Upper lobe of left lung (tissue), 4 donors: ENCODE results near the gene DNLZ.

ENCODE experiments used
- POLR2A ChIP-seq, 4 donors: fragments of 450-650 bp; IDR thresholded peaks; one replicate each; pipeline ENCODE4 v1.5.1; 2016 to 2017; ENCODE audit warnings: antibody characterized with exemption in 4 of 4, mild to moderate bottlenecking in 2 of 4
- POLR2AphosphoS5 ChIP-seq, 2 donors: sonication (generic); formaldehyde crosslinking; IDR thresholded peaks; one replicate each; pipeline ENCODE4 v1.5.1; 2017; ENCODE audit warnings: antibody characterized with exemption in 2 of 2
- TF ChIP-seq, protein P1 (sequence below), 6 experiments: fragments of 450-650 bp in 4 of 6; fragments of 200-600 bp in 2 of 6; sonication (generic) in 2 of 6; IDR thresholded peaks; one replicate each; pipeline ENCODE4 v1.5.1; 2016 to 2019; ENCODE audit warnings: antibody characterized with exemption in 6 of 6

DNA sequence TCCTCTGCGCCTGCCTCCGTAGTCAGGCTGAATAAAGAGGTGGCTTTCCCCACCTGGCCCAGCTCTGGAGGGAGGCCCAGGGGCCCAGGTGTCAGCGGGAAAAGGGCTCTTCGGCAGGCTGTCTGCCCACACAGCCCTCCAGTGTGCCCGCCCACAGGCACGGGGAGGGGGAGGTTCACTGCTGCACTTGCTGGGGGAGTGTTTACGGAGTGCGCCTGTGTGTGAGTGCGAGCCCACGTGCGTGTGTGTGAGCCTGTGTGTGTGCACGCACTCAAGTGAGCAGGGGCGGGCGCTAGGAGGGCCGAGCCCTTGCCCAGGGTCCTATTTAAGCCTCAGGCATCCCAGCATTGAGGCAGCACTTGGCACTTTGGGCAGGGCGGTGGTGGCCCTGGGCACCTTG lies 10.9 kb downstream of the DNLZ start:
- TF ChIP-seq, protein P1, sequence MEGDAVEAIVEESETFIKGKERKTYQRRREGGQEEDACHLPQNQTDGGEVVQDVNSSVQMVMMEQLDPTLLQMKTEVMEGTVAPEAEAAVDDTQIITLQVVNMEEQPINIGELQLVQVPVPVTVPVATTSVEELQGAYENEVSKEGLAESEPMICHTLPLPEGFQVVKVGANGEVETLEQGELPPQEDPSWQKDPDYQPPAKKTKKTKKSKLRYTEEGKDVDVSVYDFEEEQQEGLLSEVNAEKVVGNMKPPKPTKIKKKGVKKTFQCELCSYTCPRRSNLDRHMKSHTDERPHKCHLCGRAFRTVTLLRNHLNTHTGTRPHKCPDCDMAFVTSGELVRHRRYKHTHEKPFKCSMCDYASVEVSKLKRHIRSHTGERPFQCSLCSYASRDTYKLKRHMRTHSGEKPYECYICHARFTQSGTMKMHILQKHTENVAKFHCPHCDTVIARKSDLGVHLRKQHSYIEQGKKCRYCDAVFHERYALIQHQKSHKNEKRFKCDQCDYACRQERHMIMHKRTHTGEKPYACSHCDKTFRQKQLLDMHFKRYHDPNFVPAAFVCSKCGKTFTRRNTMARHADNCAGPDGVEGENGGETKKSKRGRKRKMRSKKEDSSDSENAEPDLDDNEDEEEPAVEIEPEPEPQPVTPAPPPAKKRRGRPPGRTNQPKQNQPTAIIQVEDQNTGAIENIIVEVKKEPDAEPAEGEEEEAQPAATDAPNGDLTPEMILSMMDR (IDR thresholded peaks at IDR 0.05), result no peak
- no peak for TF ChIP-seq POLR2A (IDR thresholded peaks at IDR 0.05)
- no peak for TF ChIP-seq POLR2AphosphoS5 (IDR thresholded peaks at IDR 0.05)
